ENCODE results near the gene TFAM.
"Not testable (repeated sequence)": the region's sequence is repeated elsewhere in the genome, so short reads cannot be mapped to it uniquely, and the experiment has no call there.

TFAM gene

GRCh38 chr10:58409956-58410610 lies 24.9 kb downstream of the TFAM start:
- DNase-seq (ENCODE audit: low read depth): no peak
- TF ChIP-seq CTCF (conservative IDR thresholded peaks at IDR 0.05; ENCODE audit: low read depth, low read length): no peak
- H3K4me3 ChIP-seq (ENCODE audit: low read depth, low read length): no peak overlapping the region

- TF ChIP-seq CTCF (conservative IDR thresholded peaks at IDR 0.05; ENCODE audit: low read depth, low read length): peak; percentile 13
Observed at GRCh38 chr10:58412502-58412961, 27.3 kb downstream of the TFAM start.

GRCh38 chr10:58414270-58415041 lies 29.2 kb downstream of the TFAM start:
- DNase-seq (ENCODE audit: low read depth): peak; percentile 91
- peak; percentile 66 for TF ChIP-seq CTCF (conservative IDR thresholded peaks at IDR 0.05; ENCODE audit: low read depth, low read length)
- no peak overlapping the region for H3K4me3 ChIP-seq (ENCODE audit: low read depth, low read length)

More at GRCh38 chr10:58412502-58412961, 27.3 kb downstream of the TFAM start:
- H3K4me3 ChIP-seq (ENCODE audit: low read depth, low read length): no peak overlapping the region
- DNase-seq (ENCODE audit: low read depth): peak; percentile 96

GRCh38 chr10:58415757-58416156 lies 30.5 kb downstream of the TFAM start:
- TF ChIP-seq CTCF (conservative IDR thresholded peaks at IDR 0.05; ENCODE audit: low read depth, low read length): no peak
- no peak for DNase-seq (ENCODE audit: low read depth)
- no peak overlapping the region for H3K4me3 ChIP-seq (ENCODE audit: low read depth, low read length)

- not testable (repeated sequence) for DNase-seq (ENCODE audit: low read depth); H3K4me3 ChIP-seq (ENCODE audit: low read depth, low read length)
Observed at GRCh38 chr10:58417902-58418301, 32.7 kb downstream of the TFAM start.

GRCh38 chr10:58424176-58424575 lies 39.0 kb downstream of the TFAM start:
- TF ChIP-seq CTCF (conservative IDR thresholded peaks at IDR 0.05; ENCODE audit: low read depth, low read length): no peak
- H3K4me3 ChIP-seq (ENCODE audit: low read depth, low read length): no peak overlapping the region
- DNase-seq (ENCODE audit: low read depth): peak; percentile 77

GRCh38 chr10:58428436-58428835 lies 43.2 kb downstream of the TFAM start:
- H3K4me3 ChIP-seq (ENCODE audit: low read depth, low read length); DNase-seq (ENCODE audit: low read depth): not testable (repeated sequence)

GRCh38 chr10:58431903-58432302 lies 46.7 kb downstream of the TFAM start:
- DNase-seq (ENCODE audit: low read depth): peak; percentile 86
- no peak for TF ChIP-seq CTCF (conservative IDR thresholded peaks at IDR 0.05; ENCODE audit: low read depth, low read length)

More at GRCh38 chr10:58431903-58432302, 46.7 kb downstream of the TFAM start:
- no peak overlapping the region for H3K4me3 ChIP-seq (ENCODE audit: low read depth, low read length)

Measured in choroid plexus epithelial cell (primary cell).